Lung (tissue), 12 donors: ENCODE data around the gene XPNPEP2. TPM values are rescaled to one million over a fixed set of nuclear protein-coding genes. Genes with fewer than 3 reads are reported as not detected.

Experiments used
- ATAC-seq: fragments of 200-7000 bp; cut with Tn5 transposase; one replicate; pipeline ENCODE4 v1.9.1; 2020; ENCODE audit warnings: moderate number of reproducible peaks; ENCODE audit not compliant: insufficient read depth, low FRiP score
- DNase-seq, 3 donors: peaks; one replicate each; pipeline ENCODE4 v3.0.0-alpha.2; 2013 to 2017
- H3K27ac ChIP-seq, 2 donors: one replicate each; pipeline ENCODE4 v1.5.1; 2013; ENCODE audit warnings: mild to moderate bottlenecking in 2 of 2, moderate library complexity in 2 of 2, control low read depth in 1 of 2, inconsistent platforms in 1 of 2, low read depth in 1 of 2, low read length in 1 of 2
- H3K27me3 ChIP-seq, 3 donors: one replicate each; pipeline ENCODE4 v1.5.1; 2013; ENCODE audit warnings: low read length in 2 of 3; ENCODE audit not compliant: control insufficient read depth in 3 of 3, insufficient read depth in 3 of 3
- H3K36me3 ChIP-seq, 4 donors: one replicate each; pipeline ENCODE4 v1.5.1; 2013; ENCODE audit warnings: low read length in 4 of 4, mild to moderate bottlenecking in 1 of 4, moderate library complexity in 1 of 4; ENCODE audit not compliant: control insufficient read depth in 4 of 4, insufficient read depth in 4 of 4
- H3K4me1 ChIP-seq, 5 donors: one replicate each; pipeline ENCODE4 v1.5.1; 2013; ENCODE audit warnings: low read length in 5 of 5, mild to moderate bottlenecking in 2 of 5, moderate library complexity in 1 of 5; ENCODE audit not compliant: control insufficient read depth in 5 of 5, insufficient read depth in 5 of 5
- H3K4me3 ChIP-seq: one replicate; pipeline ENCODE4 v1.5.1; 2013; ENCODE audit warnings: mild to moderate bottlenecking, control low read depth, moderate library complexity
- H3K9ac ChIP-seq, 2 donors: one replicate each; pipeline ENCODE4 v1.5.1; 2013; ENCODE audit warnings: low read length in 2 of 2, control low read depth in 1 of 2; ENCODE audit not compliant: insufficient read depth in 1 of 2
- H3K9me3 ChIP-seq, 4 donors: one replicate each; pipeline ENCODE4 v1.5.1; 2013; ENCODE audit warnings: low read length in 3 of 4, mild to moderate bottlenecking in 1 of 4, moderate library complexity in 1 of 4; ENCODE audit not compliant: control insufficient read depth in 4 of 4, insufficient read depth in 3 of 4
- WGBS, 2 donors: extraction: QIAGEN DNeasy Blood & Tissue Kit; methylation state at CpG; one replicate each; pipeline ENCODE4 v1.1.7; 2013; 5-methylcytosine and 5-hydroxymethylcytosine counted together
- polyA plus RNA-seq, 2 donors: library from polyadenylated mRNA; stranded (reverse); fragments of 200-250 nt; gene quantifications; one replicate each; pipeline ENCODE4 v1.2.1, GENCODE V29; 2013
- total RNA-seq, 2 donors: library from RNA; depleted of rRNA in 1 of 2; stranded (reverse); fragments of >200 nt in 1 of 2; gene quantifications; one replicate each; pipeline ENCODE4 v1.2.1, GENCODE V29; 2014 to 2021
- TF ChIP-seq, protein P1 (sequence below): IDR thresholded peaks from 2 replicates; pipeline ENCODE4 v1.5.1; 2012; ENCODE audit warnings: mild to moderate bottlenecking; ENCODE audit errors: control extremely low read depth, extremely low read depth
- donor health status: control.
- donor health status: control.
- donor health status: Bipolar disorder and iron deficiency.
- donor health status: healthy.
- donor health status: DM: yes; HTN: yes; CAD: no.

XPNPEP2 gene
- total and polyA plus RNA-seq, 4 donors = 0.61 to 2.1 (median 1.3) TPM

DNA sequence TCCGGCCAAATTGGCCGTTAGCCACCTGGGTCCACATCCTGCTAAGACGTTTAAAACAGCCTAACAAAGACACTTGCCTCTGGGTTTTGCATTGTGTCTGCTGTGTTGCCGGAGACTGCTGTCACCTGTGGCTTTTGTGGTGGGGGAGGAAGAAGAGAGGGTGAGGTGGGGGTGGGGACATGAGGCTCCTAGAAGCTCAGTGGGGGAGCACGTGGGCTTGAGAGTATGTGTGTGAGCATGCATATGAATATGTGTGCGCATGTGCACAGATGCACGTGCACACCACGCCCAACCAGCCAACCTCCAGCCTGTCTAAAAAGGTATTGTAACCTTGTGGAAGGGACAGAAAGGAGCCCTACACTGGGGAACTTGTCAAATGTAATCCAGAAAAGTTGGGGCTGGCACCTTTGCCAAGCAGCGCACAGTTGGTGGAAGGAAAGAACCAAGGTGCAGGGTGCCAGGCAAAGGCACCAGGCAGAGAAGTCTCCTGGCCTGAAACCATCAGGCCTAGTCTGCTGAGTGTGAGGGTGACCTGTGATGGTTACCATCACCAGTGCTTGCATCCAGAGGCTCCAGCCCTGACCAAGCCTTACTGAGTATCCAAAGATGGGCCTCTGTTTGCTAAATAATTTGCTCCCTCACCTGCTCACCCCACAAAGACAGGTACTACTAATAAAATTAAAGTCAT lies 30.8 kb downstream of the XPNPEP2 start:
- TF ChIP-seq, protein P1, sequence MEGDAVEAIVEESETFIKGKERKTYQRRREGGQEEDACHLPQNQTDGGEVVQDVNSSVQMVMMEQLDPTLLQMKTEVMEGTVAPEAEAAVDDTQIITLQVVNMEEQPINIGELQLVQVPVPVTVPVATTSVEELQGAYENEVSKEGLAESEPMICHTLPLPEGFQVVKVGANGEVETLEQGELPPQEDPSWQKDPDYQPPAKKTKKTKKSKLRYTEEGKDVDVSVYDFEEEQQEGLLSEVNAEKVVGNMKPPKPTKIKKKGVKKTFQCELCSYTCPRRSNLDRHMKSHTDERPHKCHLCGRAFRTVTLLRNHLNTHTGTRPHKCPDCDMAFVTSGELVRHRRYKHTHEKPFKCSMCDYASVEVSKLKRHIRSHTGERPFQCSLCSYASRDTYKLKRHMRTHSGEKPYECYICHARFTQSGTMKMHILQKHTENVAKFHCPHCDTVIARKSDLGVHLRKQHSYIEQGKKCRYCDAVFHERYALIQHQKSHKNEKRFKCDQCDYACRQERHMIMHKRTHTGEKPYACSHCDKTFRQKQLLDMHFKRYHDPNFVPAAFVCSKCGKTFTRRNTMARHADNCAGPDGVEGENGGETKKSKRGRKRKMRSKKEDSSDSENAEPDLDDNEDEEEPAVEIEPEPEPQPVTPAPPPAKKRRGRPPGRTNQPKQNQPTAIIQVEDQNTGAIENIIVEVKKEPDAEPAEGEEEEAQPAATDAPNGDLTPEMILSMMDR = no peak
- Histone ChIP-seq H3K4me1 (no peaks in the 10 kb centered on the region), H3K36me3 (no peaks in the 10 kb centered on the region), H3K27me3 (no peaks in the 10 kb centered on the region), H3K9me3 (no peaks in the 10 kb centered on the region), H3K9ac (no peak overlapping the region), H3K4me3 (no peak overlapping the region), H3K27ac (no peak overlapping the region)
- ATAC-seq (no peak), DNase-seq (peak in 1 of 3 donors; percentile 26)
- WGBS, 2 donors = 36 to 62% methylated on average over 9 of the region's 9 CpGs

DNA sequence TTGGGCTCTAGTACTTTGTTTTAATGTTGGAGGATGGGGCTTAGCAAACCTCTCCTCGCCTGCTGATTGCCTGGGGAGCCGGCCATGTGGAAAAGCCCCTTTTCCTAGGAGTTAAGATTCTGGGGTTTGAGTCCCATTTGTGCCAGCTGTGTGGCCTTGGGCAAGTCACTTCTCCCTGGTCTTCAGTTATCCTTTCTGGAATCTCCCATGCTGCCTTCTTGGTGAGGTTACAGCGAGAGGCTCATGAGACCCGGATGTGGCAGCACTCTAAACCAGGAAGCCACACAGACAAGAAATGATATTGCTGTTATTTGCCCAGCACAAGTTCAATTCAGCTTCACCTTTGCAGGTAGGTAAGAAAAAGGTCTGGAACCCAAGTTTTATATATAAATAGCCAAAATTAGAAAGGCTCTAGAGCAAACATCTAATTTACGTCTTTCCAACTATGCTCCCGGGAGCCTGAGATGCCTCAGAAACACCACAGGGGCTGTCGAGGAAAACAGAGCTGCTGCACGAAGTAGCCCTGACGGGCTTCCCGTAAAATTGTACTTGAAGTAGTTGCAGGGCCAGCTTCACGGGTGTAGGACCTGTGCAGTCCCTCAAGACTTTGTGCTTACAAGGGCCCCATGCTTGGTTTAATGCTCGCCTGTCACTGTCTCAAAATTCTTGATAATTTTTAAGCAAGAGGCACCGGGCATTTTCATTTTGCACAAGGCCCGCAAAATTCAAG lies 32.7 kb downstream of the XPNPEP2 start:
- H3K27me3 ChIP-seq = no peaks in the 10 kb centered on the region
- no peaks in the 10 kb centered on the region for H3K36me3 ChIP-seq
- H3K27ac ChIP-seq = no peak overlapping the region
- no peak overlapping the region for H3K9ac ChIP-seq
- no peak for DNase-seq
- WGBS, 2 donors = 73 to 74% methylated on average over 12 to 14 of the region's 14 CpGs
- H3K4me3 ChIP-seq = no peak overlapping the region
- TF ChIP-seq, protein P1 = no peak
- H3K4me1 ChIP-seq = no peaks in the 10 kb centered on the region
- no peaks in the 10 kb centered on the region for H3K9me3 ChIP-seq
- ATAC-seq = no peak

DNA sequence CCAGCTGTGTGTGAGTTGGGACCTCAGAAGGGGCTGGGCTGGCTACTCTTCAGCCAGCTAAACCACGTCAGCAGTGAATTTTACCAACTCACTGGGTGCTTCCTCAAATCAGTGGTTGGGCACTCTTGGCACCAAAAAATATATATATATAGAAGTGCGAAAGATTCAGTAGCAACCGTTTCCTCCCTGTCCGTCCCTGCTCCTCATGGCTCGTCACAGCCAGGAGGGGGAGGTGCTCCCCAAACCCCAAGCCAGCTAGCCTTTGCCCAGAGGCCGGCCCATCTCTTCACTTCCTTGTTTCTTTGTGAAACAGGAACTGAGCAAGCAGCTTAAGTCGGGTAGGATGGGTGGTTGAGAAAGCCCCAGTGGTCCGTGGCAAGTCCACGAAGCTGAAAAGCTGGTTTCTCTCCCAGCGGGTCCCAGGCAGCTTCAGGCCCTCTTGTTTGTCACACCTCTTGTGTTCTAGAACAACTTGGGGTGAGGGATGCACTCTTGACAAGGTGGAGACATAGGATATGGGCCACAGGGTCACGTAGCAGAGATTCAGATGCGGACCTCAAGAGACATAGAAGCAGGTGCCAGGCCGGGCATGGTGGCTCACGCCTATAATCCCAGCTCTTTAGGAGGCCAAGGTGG lies 34.1 kb downstream of the XPNPEP2 start:
- Histone ChIP-seq H3K36me3 (no peaks in the 10 kb centered on the region), H3K4me1 (peaks cover 0 to 4% (median 0%) of the 10 kb centered on the region in 5 donors), H3K9me3 (no peaks in the 10 kb centered on the region), H3K9ac (no peak overlapping the region), H3K27me3 (no peaks in the 10 kb centered on the region), H3K4me3 (no peak overlapping the region), H3K27ac (peak overlapping the region in 1 of 2 donors; percentile 87)
- DNase-seq = peak in 2 of 3 donors; percentile 20 to 31
- peak; percentile 23 for ATAC-seq
- TF ChIP-seq, protein P1 = no peak
- WGBS, 2 donors = 29 to 55% methylated on average over 13 to 14 of the region's 14 CpGs
